ENCODE data around the gene SRPK2. TPM values are rescaled to one million over a fixed set of nuclear protein-coding genes. Genes with fewer than 3 reads are reported as not detected.
A peak's percentile ranks its signal among the peaks of the same experiment; 100 is the strongest.

Gene SRPK2
- total RNA-seq, 1 experiment from 2014 or later = 59.8 TPM

- Histone ChIP-seq H3K4me1 (ENCODE audit: insufficient read depth, low read length, poor library complexity, severe bottlenecking) (peaks cover 12% of the 10 kb centered on the region), H3K9me3 (ENCODE audit: low read depth, low read length, poor library complexity, severe bottlenecking) (no peaks in the 10 kb centered on the region), H3K27ac (ENCODE audit: low read depth, low read length, poor library complexity, severe bottlenecking) (no peak overlapping the region), H3K4me3 (ENCODE audit: low read depth, low read length, poor library complexity, severe bottlenecking) (no peak overlapping the region), H3K36me3 (ENCODE audit: insufficient read depth, low read length, poor library complexity, severe bottlenecking) (peaks cover 69% of the 10 kb centered on the region), H3K27me3 (replicated peaks; ENCODE audit: insufficient read depth, low read depth, low read length, poor library complexity) (no peaks in the 10 kb centered on the region)
- no peak for DNase-seq (ENCODE audit: low spot score)
- ChIA-PET POLR2A (ENCODE audit: low non-redundant PET) (no interaction called here), CTCF (no interaction called here)
- BruUV-seq (replicated peaks) = no TSS peak
- TF ChIP-seq EZH2 (IDR thresholded peaks at IDR 0.05; ENCODE audit: borderline replicate concordance, low read depth, low read length, poor library complexity, severe bottlenecking) = no peak
- TF ChIP-seq CTCF (conservative IDR thresholded peaks at IDR 0.05; ENCODE audit: low read depth, low read length) = no peak
- intact Hi-C loops (cut with micrococcal nuclease; ENCODE audit: unreplicated experiment) = no loop called here
Observed at GRCh38 chr7:105102557-105103352, 286.0 kb downstream of the SRPK2 start.

- no peaks in the 10 kb centered on the region for H3K27me3 ChIP-seq (replicated peaks; ENCODE audit: insufficient read depth, low read depth, low read length, poor library complexity)
- H3K4me1 ChIP-seq (ENCODE audit: insufficient read depth, low read length, poor library complexity, severe bottlenecking) = peaks cover 12% of the 10 kb centered on the region
- no peaks in the 10 kb centered on the region for H3K9me3 ChIP-seq (ENCODE audit: low read depth, low read length, poor library complexity, severe bottlenecking)
- peaks cover 60% of the 10 kb centered on the region for H3K36me3 ChIP-seq (ENCODE audit: insufficient read depth, low read length, poor library complexity, severe bottlenecking)
- ChIA-PET CTCF (no interaction called here), POLR2A (ENCODE audit: low non-redundant PET) (no interaction called here)
- H3K4me3 ChIP-seq (ENCODE audit: low read depth, low read length, poor library complexity, severe bottlenecking) = no peak overlapping the region
- DNase-seq (ENCODE audit: low spot score) = no peak
- BruUV-seq (replicated peaks) = TSS peak; percentile 13
- intact Hi-C loops (cut with micrococcal nuclease; ENCODE audit: unreplicated experiment) = no loop called here
- H3K27ac ChIP-seq (ENCODE audit: low read depth, low read length, poor library complexity, severe bottlenecking) = no peak overlapping the region
- TF ChIP-seq EZH2 (IDR thresholded peaks at IDR 0.05; ENCODE audit: borderline replicate concordance, low read depth, low read length, poor library complexity, severe bottlenecking) = no peak
- TF ChIP-seq CTCF (conservative IDR thresholded peaks at IDR 0.05; ENCODE audit: low read depth, low read length) = no peak
Observed at GRCh38 chr7:105101864-105102263, 286.9 kb downstream of the SRPK2 start.

- H3K4me3 ChIP-seq (ENCODE audit: low read depth, low read length, poor library complexity, severe bottlenecking) = no peak overlapping the region
- H3K27me3 ChIP-seq (replicated peaks; ENCODE audit: insufficient read depth, low read depth, low read length, poor library complexity) = no peaks in the 10 kb centered on the region
- H3K4me1 ChIP-seq (ENCODE audit: insufficient read depth, low read length, poor library complexity, severe bottlenecking) = no peaks in the 10 kb centered on the region
- intact Hi-C loops (cut with micrococcal nuclease; ENCODE audit: unreplicated experiment) = no loop called here
- H3K9me3 ChIP-seq (ENCODE audit: low read depth, low read length, poor library complexity, severe bottlenecking) = no peaks in the 10 kb centered on the region
- BruUV-seq (replicated peaks) = no TSS peak
- DNase-seq (ENCODE audit: low spot score) = no peak
- no peak overlapping the region for H3K27ac ChIP-seq (ENCODE audit: low read depth, low read length, poor library complexity, severe bottlenecking)
- ChIA-PET CTCF (no interaction called here), POLR2A (ENCODE audit: low non-redundant PET) (no interaction called here)
- TF ChIP-seq CTCF (conservative IDR thresholded peaks at IDR 0.05; ENCODE audit: low read depth, low read length) (no peak), EZH2 (IDR thresholded peaks at IDR 0.05; ENCODE audit: borderline replicate concordance, low read depth, low read length, poor library complexity, severe bottlenecking) (no peak)
- H3K36me3 ChIP-seq (ENCODE audit: insufficient read depth, low read length, poor library complexity, severe bottlenecking) = peaks cover 37% of the 10 kb centered on the region
Observed at GRCh38 chr7:105098863-105099515, 289.7 kb downstream of the SRPK2 start.
